Smooth muscle cell (in vitro differentiated cells): ENCODE results near the gene NOP56. TPM values are rescaled to one million over a fixed set of nuclear protein-coding genes. Genes with fewer than 3 reads are reported as not detected.

Experiments used
- DNase-seq: peaks from one replicate; lab custom pipeline; 2025; ENCODE audit not compliant: unreplicated experiment; lab: John Stamatoyannopoulos, UW
- H2AFZ ChIP-seq: fragments of 200-600 bp; sonication (generic); 2 replicates; pipeline ENCODE4 v1.6.0; 2016; ENCODE audit warnings: antibody characterized with exemption, low read depth, mild to moderate bottlenecking
- H3F3A ChIP-seq: fragments of 200-600 bp; sonication (generic); 2 replicates; pipeline ENCODE4 v1.6.0; 2017; ENCODE audit warnings: antibody characterized with exemption, low read depth
- H3K27ac ChIP-seq: fragments of 200-600 bp; sonication (generic); 2 replicates; pipeline ENCODE4 v1.5.1; 2016; ENCODE audit warnings: low read depth, mild to moderate bottlenecking
- H3K27me3 ChIP-seq: fragments of 200-600 bp; sonication (generic); 2 replicates; pipeline ENCODE4 v1.6.1; 2016; ENCODE audit warnings: low read depth, mild to moderate bottlenecking
- H3K36me3 ChIP-seq: fragments of 200-600 bp; sonication (generic); 2 replicates; pipeline ENCODE4 v1.5.1; 2016; ENCODE audit warnings: low read depth
- H3K4me1 ChIP-seq: fragments of 200-600 bp; sonication (generic); 2 replicates; pipeline ENCODE4 v1.5.1; 2016; ENCODE audit warnings: low read depth
- H3K4me2 ChIP-seq: fragments of 200-600 bp; sonication (generic); 2 replicates; pipeline ENCODE4 v1.6.0; 2016; ENCODE audit warnings: mild to moderate bottlenecking
- H3K4me3 ChIP-seq: fragments of 200-600 bp; sonication (generic); 2 replicates; pipeline ENCODE4 v1.5.1; 2016; ENCODE audit warnings: mild to moderate bottlenecking
- H3K79me2 ChIP-seq: fragments of 200-600 bp; sonication (generic); 2 replicates; pipeline ENCODE4 v1.6.0; 2016; ENCODE audit warnings: low read depth, mild to moderate bottlenecking
- H3K9ac ChIP-seq: fragments of 200-600 bp; sonication (generic); 2 replicates; pipeline ENCODE4 v1.6.0; 2016; ENCODE audit warnings: low read depth
- H3K9me3 ChIP-seq: fragments of 200-600 bp; sonication (generic); replicated peaks from 2 replicates; pipeline ENCODE4 v1.5.1; 2016; ENCODE audit warnings: low read depth
- H4K20me1 ChIP-seq: fragments of 200-600 bp; sonication (generic); 2 replicates; pipeline ENCODE4 v1.6.0; 2016; ENCODE audit warnings: low read depth
- CTCF ChIP-seq: fragments of 200-600 bp; sonication (generic); IDR thresholded peaks from 2 replicates; pipeline ENCODE4 v1.5.1; 2017; ENCODE audit warnings: borderline replicate concordance, mild to moderate bottlenecking, antibody characterized with exemption; ENCODE audit not compliant: insufficient read depth, poor library complexity, severe bottlenecking
- WGBS: methylation state at CpG from one replicate; pipeline ENCODE4 v1.1.7; 2016; ENCODE audit warnings: low lambda C conversion rate; 5-methylcytosine and 5-hydroxymethylcytosine counted together
- polyA plus RNA-seq: library from polyadenylated mRNA; unstranded; fragments of >200 nt; fragmentation: Nextera tagmentation; extraction: Ambion mirVana; gene quantifications from 2 replicates; pipeline ENCODE4 v1.2.1, GENCODE V29; 2016
- total RNA-seq: library from RNA; depleted of rRNA; stranded (reverse); fragments of >200 nt; gene quantifications from 2 replicates; pipeline ENCODE4 v1.2.3, GENCODE V29; 2014

Gene NOP56
- total and polyA plus RNA-seq, 2 experiments from 2014 or later, result 108 to 115 TPM

GRCh38 chr20:2619337-2619736 is 33.1 kb upstream of the NOP56 start:
- no peak overlapping the region for H3K27ac ChIP-seq
- TF ChIP-seq CTCF, result no peak
- H3K4me2 ChIP-seq, result no peak overlapping the region
- no peak overlapping the region for H3K4me3 ChIP-seq
- no peaks in the 10 kb centered on the region for H3K4me1 ChIP-seq
- DNase-seq, result no peak
- H3K9me3 ChIP-seq, result no peaks in the 10 kb centered on the region
- H3K9ac ChIP-seq, result no peak overlapping the region
- H3K27me3 ChIP-seq, result no peaks in the 10 kb centered on the region
- no peaks in the 10 kb centered on the region for H3K36me3 ChIP-seq
- WGBS, result 38% methylated on average over 2 of the region's 2 CpGs
- peaks cover 7% of the 10 kb centered on the region for H3F3A ChIP-seq
- H4K20me1 ChIP-seq, result no peaks in the 10 kb centered on the region
- no peaks in the 10 kb centered on the region for H3K79me2 ChIP-seq
- H2AFZ ChIP-seq, result no peak overlapping the region

GRCh38 chr20:2619961-2620595 is 32.4 kb upstream of the NOP56 start:
- H3K4me3 ChIP-seq, result no peak overlapping the region
- H3F3A ChIP-seq, result peaks cover 7% of the 10 kb centered on the region
- H2AFZ ChIP-seq, result no peak overlapping the region
- no peak overlapping the region for H3K4me2 ChIP-seq
- H3K36me3 ChIP-seq, result no peaks in the 10 kb centered on the region
- H4K20me1 ChIP-seq, result no peaks in the 10 kb centered on the region
- no peak overlapping the region for H3K9ac ChIP-seq
- no peaks in the 10 kb centered on the region for H3K4me1 ChIP-seq
- no peak for DNase-seq
- no peaks in the 10 kb centered on the region for H3K79me2 ChIP-seq
- no peak for TF ChIP-seq CTCF
- WGBS, result 67% methylated on average over 3 of the region's 3 CpGs
- H3K27ac ChIP-seq, result no peak overlapping the region
- no peaks in the 10 kb centered on the region for H3K9me3 ChIP-seq
- no peaks in the 10 kb centered on the region for H3K27me3 ChIP-seq

GRCh38 chr20:2624190-2624589 is 28.2 kb upstream of the NOP56 start:
- Histone ChIP-seq H3K9ac (no peak overlapping the region), H3K27ac (no peak overlapping the region), H3K36me3 (no peaks in the 10 kb centered on the region), H4K20me1 (no peaks in the 10 kb centered on the region), H3K4me1 (no peaks in the 10 kb centered on the region), H3K27me3 (no peaks in the 10 kb centered on the region), H3K79me2 (no peaks in the 10 kb centered on the region), H3K4me2 (no peak overlapping the region), H2AFZ (no peak overlapping the region), H3F3A (peaks cover 7% of the 10 kb centered on the region), H3K4me3 (no peak overlapping the region), H3K9me3 (no peaks in the 10 kb centered on the region)
- no peak for DNase-seq
- 83% methylated on average over 4 of the region's 4 CpGs for WGBS
- no peak for TF ChIP-seq CTCF

- no peak for DNase-seq
- Histone ChIP-seq H3K4me3 (no peak overlapping the region), H3K4me1 (no peaks in the 10 kb centered on the region), H3F3A (peaks cover 2% of the 10 kb centered on the region), H3K27me3 (no peaks in the 10 kb centered on the region), H3K9me3 (no peaks in the 10 kb centered on the region), H3K27ac (no peak overlapping the region), H4K20me1 (no peaks in the 10 kb centered on the region), H3K4me2 (no peak overlapping the region), H3K9ac (no peak overlapping the region), H2AFZ (no peak overlapping the region), H3K79me2 (no peaks in the 10 kb centered on the region), H3K36me3 (no peaks in the 10 kb centered on the region)
- no peak for TF ChIP-seq CTCF
- 41% methylated on average over 2 of the region's 2 CpGs for WGBS
These were observed 27.4 kb upstream of the NOP56 start for GRCh38 chr20:2625062-2625461.
